GM23248 (cell line): Measurements from ENCODE around the gene ARF6. TPM values are rescaled to one million over a fixed set of nuclear protein-coding genes. Genes with fewer than 3 reads are reported as not detected.
"Not testable (repeated sequence)": the region's sequence is repeated elsewhere in the genome, so short reads cannot be mapped to it uniquely, and the experiment has no call there.

Source experiments
- DNase-seq: peaks from one replicate; pipeline ENCODE4 v3.0.0-alpha.2; 2015
- H2AFZ ChIP-seq: fragments of 200-600 bp; sonication (generic); 2 replicates; pipeline ENCODE4 v1.6.1; 2016; ENCODE audit warnings: antibody characterized with exemption
- H3F3A ChIP-seq: fragments of 200-600 bp; sonication (generic); 2 replicates; pipeline ENCODE4 v1.6.1; 2016; ENCODE audit warnings: mild to moderate bottlenecking, antibody characterized with exemption, mixed run types; ENCODE audit not compliant: insufficient read depth
- H3K27ac ChIP-seq: fragments of 200-600 bp; sonication (generic); 2 replicates; pipeline ENCODE4 v1.5.1; 2016; ENCODE audit warnings: mild to moderate bottlenecking
- H3K27me3 ChIP-seq: fragments of 200-600 bp; sonication (generic); replicated peaks from 2 replicates; pipeline ENCODE4 v1.6.1; 2016; ENCODE audit warnings: mild to moderate bottlenecking; ENCODE audit not compliant: insufficient read depth
- H3K36me3 ChIP-seq: fragments of 200-600 bp; sonication (generic); 2 replicates; pipeline ENCODE4 v1.6.1; 2016; ENCODE audit warnings: low read depth, mild to moderate bottlenecking
- H3K4me1 ChIP-seq: fragments of 200-600 bp; sonication (generic); 2 replicates; pipeline ENCODE4 v1.6.1; 2016; ENCODE audit warnings: mild to moderate bottlenecking; ENCODE audit not compliant: insufficient read depth
- H3K4me2 ChIP-seq: fragments of 200-600 bp; sonication (generic); one replicate; pipeline ENCODE4 v1.6.1; 2016; ENCODE audit warnings: mild to moderate bottlenecking; ENCODE audit not compliant: unreplicated experiment
- H3K4me3 ChIP-seq: fragments of 200-600 bp; sonication (generic); 2 replicates; pipeline ENCODE4 v1.5.1; 2016; ENCODE audit warnings: mild to moderate bottlenecking
- H3K79me2 ChIP-seq: fragments of 200-600 bp; sonication (generic); 2 replicates; pipeline ENCODE4 v1.6.1; 2016; ENCODE audit warnings: mild to moderate bottlenecking; ENCODE audit not compliant: insufficient read depth
- H3K9ac ChIP-seq: fragments of 200-600 bp; sonication (generic); 2 replicates; pipeline ENCODE4 v1.6.1; 2016; ENCODE audit warnings: mild to moderate bottlenecking
- H3K9me2 ChIP-seq: fragments of 200-600 bp; sonication (generic); 2 replicates; pipeline ENCODE4 v1.6.1; 2016; ENCODE audit warnings: mixed run types, mild to moderate bottlenecking, moderate library complexity; ENCODE audit not compliant: insufficient read depth
- H3K9me3 ChIP-seq: fragments of 200-600 bp; sonication (generic); one replicate; pipeline ENCODE4 v1.6.1; 2017; ENCODE audit warnings: low read depth
- H4K20me1 ChIP-seq: fragments of 200-600 bp; sonication (generic); 2 replicates; pipeline ENCODE4 v1.6.0; 2016; ENCODE audit not compliant: insufficient read depth
- EZH2 ChIP-seq: fragments of 200-600 bp; sonication (generic); IDR thresholded peaks from 2 replicates; pipeline ENCODE4 v1.6.1; 2018; ENCODE audit warnings: antibody characterized with exemption, mild to moderate bottlenecking; ENCODE audit not compliant: insufficient read depth, poor library complexity, severe bottlenecking
- EZH2phosphoT487 ChIP-seq: fragments of 200-600 bp; sonication (generic); IDR thresholded peaks from 2 replicates; pipeline ENCODE4 v1.6.1; 2018; ENCODE audit warnings: antibody characterized with exemption, moderate library complexity, mild to moderate bottlenecking, low read depth; ENCODE audit not compliant: insufficient read depth
- WGBS, 2 experiments: methylation state at CpG; one replicate each; pipeline ENCODE4 v1.1.6; 2015 to 2017; ENCODE audit warnings: low lambda C conversion rate in 2 of 2, low coverage in 1 of 2; ENCODE audit errors: missing lambda C conversion rate in 2 of 2; 5-methylcytosine and 5-hydroxymethylcytosine counted together
- in situ Hi-C: fragments of 300-500 bp; cut with MboI; formaldehyde crosslinking; loops from 2 replicates; pipeline ENCODE4 v1.15.0; 2020
- polyA plus RNA-seq: library from polyadenylated mRNA; unstranded; fragments of >200 nt; fragmentation: Nextera tagmentation; extraction: Ambion mirVana; gene quantifications from 2 replicates; pipeline ENCODE4 v1.2.1, GENCODE V29; 2016
- total RNA-seq: library from RNA; depleted of rRNA; stranded (reverse); fragments of >200 nt; shearing (Covaris generic); gene quantifications from 2 replicates; pipeline ENCODE4 v1.2.3, GENCODE V29; 2014

ARF6 gene
- total and polyA plus RNA-seq, 2 experiments from 2014 or later, result 92.5 to 120 TPM

- Histone ChIP-seq H3K4me3 (no peak overlapping the region), H3K9me2 (no peaks in the 10 kb centered on the region), H3K79me2 (no peaks in the 10 kb centered on the region), H3K9me3 (no peaks in the 10 kb centered on the region), H3K9ac (no peak overlapping the region), H2AFZ (no peak overlapping the region), H3K27ac (no peak overlapping the region), H3K36me3 (no peaks in the 10 kb centered on the region), H3K27me3 (no peaks in the 10 kb centered on the region), H3F3A (no peaks in the 10 kb centered on the region), H4K20me1 (no peaks in the 10 kb centered on the region), H3K4me2 (no peak overlapping the region), H3K4me1 (no peaks in the 10 kb centered on the region)
- WGBS, 2 experiments, result 67 to 95% methylated on average over 2 to 3 of the region's 3 CpGs
- DNase-seq, result no peak
- TF ChIP-seq EZH2phosphoT487, result no peak
- TF ChIP-seq EZH2, result no peak
- in situ Hi-C loops, result no loop called here
Measured at GRCh38 chr14:49931523-49931922, 38.6 kb downstream of the ARF6 start.

- Histone ChIP-seq H3K79me2 (no peaks in the 10 kb centered on the region), H3K27ac (no peak overlapping the region), H4K20me1 (no peaks in the 10 kb centered on the region), H2AFZ (no peak overlapping the region), H3K36me3 (no peaks in the 10 kb centered on the region), H3K4me3 (no peak overlapping the region), H3K9me3 (no peaks in the 10 kb centered on the region), H3K9me2 (no peaks in the 10 kb centered on the region), H3K4me2 (no peak overlapping the region), H3K4me1 (no peaks in the 10 kb centered on the region), H3F3A (no peaks in the 10 kb centered on the region), H3K27me3 (no peaks in the 10 kb centered on the region), H3K9ac (no peak overlapping the region)
- 89 to 93% methylated on average over 4 of the region's 4 CpGs for WGBS, 2 experiments
- in situ Hi-C loops, result no loop called here
- TF ChIP-seq EZH2, result no peak
- DNase-seq, result no peak
Measured at GRCh38 chr14:49933128-49933527, 40.2 kb downstream of the ARF6 start.

GRCh38 chr14:49933704-49934103 lies 40.8 kb downstream of the ARF6 start:
- Histone ChIP-seq H3K4me3 (no peak overlapping the region), H3K27me3 (no peaks in the 10 kb centered on the region), H4K20me1 (no peaks in the 10 kb centered on the region), H3K27ac (no peak overlapping the region), H3K36me3 (no peaks in the 10 kb centered on the region), H3F3A (no peaks in the 10 kb centered on the region), H3K79me2 (no peaks in the 10 kb centered on the region), H3K4me2 (no peak overlapping the region), H3K4me1 (no peaks in the 10 kb centered on the region), H3K9me2 (no peaks in the 10 kb centered on the region), H3K9me3 (no peaks in the 10 kb centered on the region), H3K9ac (no peak overlapping the region), H2AFZ (no peak overlapping the region)
- in situ Hi-C loops, result no loop called here
- WGBS, 2 experiments, result 61 to 72% methylated on average over 5 of the region's 5 CpGs
- DNase-seq, result no peak
- TF ChIP-seq EZH2phosphoT487 (no peak), EZH2 (no peak)

GRCh38 chr14:49934646-49935045 lies 41.8 kb downstream of the ARF6 start:
- H3K9me2 ChIP-seq, result no peaks in the 10 kb centered on the region
- in situ Hi-C loops, result no loop called here
- no peaks in the 10 kb centered on the region for H3K36me3 ChIP-seq
- H3K4me2 ChIP-seq, result no peak overlapping the region
- H3K4me3 ChIP-seq, result no peak overlapping the region
- no peaks in the 10 kb centered on the region for H3K27me3 ChIP-seq
- H2AFZ ChIP-seq, result no peak overlapping the region
- DNase-seq, result no peak
- no peak overlapping the region for H3K9ac ChIP-seq
- H3K27ac ChIP-seq, result no peak overlapping the region
- no peaks in the 10 kb centered on the region for H3K9me3 ChIP-seq
- H3K4me1 ChIP-seq, result no peaks in the 10 kb centered on the region
- TF ChIP-seq EZH2phosphoT487 (no peak), EZH2 (no peak)
- no peaks in the 10 kb centered on the region for H4K20me1 ChIP-seq
- no peaks in the 10 kb centered on the region for H3F3A ChIP-seq
- no peaks in the 10 kb centered on the region for H3K79me2 ChIP-seq

GRCh38 chr14:49935526-49935925 lies 42.6 kb downstream of the ARF6 start:
- no peaks in the 10 kb centered on the region for H4K20me1 ChIP-seq
- peaks cover 6% of the 10 kb centered on the region for H3K4me1 ChIP-seq
- DNase-seq, result no peak
- in situ Hi-C loops, result no loop called here
- no peaks in the 10 kb centered on the region for H3K79me2 ChIP-seq
- H3K27me3 ChIP-seq, result no peaks in the 10 kb centered on the region
- TF ChIP-seq EZH2, result no peak
- TF ChIP-seq EZH2phosphoT487, result no peak
- no peak overlapping the region for H3K27ac ChIP-seq
- WGBS, 2 experiments, result 94 to 97% methylated on average over 3 of the region's 3 CpGs
- H3K9me2 ChIP-seq, result no peaks in the 10 kb centered on the region
- H2AFZ ChIP-seq, result no peak overlapping the region
- no peak overlapping the region for H3K9ac ChIP-seq
- H3F3A ChIP-seq, result no peaks in the 10 kb centered on the region
- no peak overlapping the region for H3K4me3 ChIP-seq
- H3K9me3 ChIP-seq, result no peaks in the 10 kb centered on the region
- H3K36me3 ChIP-seq, result no peaks in the 10 kb centered on the region
- H3K4me2 ChIP-seq, result no peak overlapping the region

- peaks cover 14% of the 10 kb centered on the region for H3K4me1 ChIP-seq
- H3K27me3 ChIP-seq, H3K36me3 ChIP-seq, H3K9me2 ChIP-seq, H3K4me2 ChIP-seq, in situ Hi-C loops, H3K9me3 ChIP-seq, H3K27ac ChIP-seq, H3F3A ChIP-seq, H3K4me3 ChIP-seq, H3K79me2 ChIP-seq, H2AFZ ChIP-seq, H4K20me1 ChIP-seq, DNase-seq, H3K9ac ChIP-seq: not testable (repeated sequence)
- 80 to 81% methylated on average over 2 of the region's 2 CpGs for WGBS, 2 experiments
Measured at GRCh38 chr14:49936246-49936645, 43.4 kb downstream of the ARF6 start.

- WGBS, 2 experiments, result 72 to 75% methylated on average over 5 of the region's 5 CpGs
- H3K79me2 ChIP-seq, H3K36me3 ChIP-seq: not testable (repeated sequence)
Measured at GRCh38 chr14:49936882-49937281, 44.0 kb downstream of the ARF6 start.

More at GRCh38 chr14:49936882-49937281, 44.0 kb downstream of the ARF6 start:
- H3K9ac ChIP-seq, H3K27ac ChIP-seq, H3K9me3 ChIP-seq, DNase-seq, in situ Hi-C loops, H2AFZ ChIP-seq, H3F3A ChIP-seq, H3K9me2 ChIP-seq, H3K4me3 ChIP-seq, H3K27me3 ChIP-seq, H3K4me2 ChIP-seq, H4K20me1 ChIP-seq: not testable (repeated sequence)
- H3K4me1 ChIP-seq, result peaks cover 16% of the 10 kb centered on the region
